ENCODE measurements around the gene SPATA13.

DNA sequence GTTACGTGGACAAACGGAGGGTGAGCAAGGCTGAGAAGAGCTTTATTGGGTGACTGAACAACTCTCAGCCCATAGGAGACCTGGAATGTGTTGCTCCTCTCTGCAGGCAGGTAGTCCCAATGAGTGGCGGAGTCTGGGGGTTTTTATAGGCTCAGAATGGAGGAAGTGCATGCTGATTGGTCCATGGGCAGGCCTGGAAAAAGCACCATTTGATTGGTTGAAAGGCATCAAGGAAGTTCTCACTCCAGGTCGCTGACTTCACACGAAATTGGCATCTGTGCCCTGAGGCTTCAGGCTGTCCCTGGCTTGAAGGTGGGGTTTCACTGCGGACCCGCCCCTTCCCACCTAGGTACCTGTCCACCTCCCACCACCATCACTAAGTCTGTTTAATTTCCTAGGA is 65.4 kb downstream of the SPATA13 start:
- no peak for TF ChIP-seq CTCF (IDR thresholded peaks at IDR 0.05)
- no peak for TF ChIP-seq POLR2A (IDR thresholded peaks at IDR 0.05)
